Activated CD4-positive, alpha-beta T cell treated with anti-CD3 and anti-CD28 coated beads, Interleukin-2, amount 10 ng/mL, durations not matched to agents 7 days and 5 days (primary cell): Measurements from ENCODE around the gene TUBGCP2. TPM values are rescaled to one million over a fixed set of nuclear protein-coding genes. Genes with fewer than 3 reads are reported as not detected.
"Not testable (repeated sequence)": the region's sequence is repeated elsewhere in the genome, so short reads cannot be mapped to it uniquely, and the experiment has no call there.

Source experiments
- CTCF ChIA-PET: fragments of 350-600 bp; sonication (Branson Sonifier 250); formaldehyde crosslinking; loops from one replicate; lab custom pipeline; 2021; ENCODE audit warnings: antibody characterized with exemption; lab: Charles Lee
- POLR2A ChIA-PET: fragments of 350-600 bp; sonication (Branson Sonifier 250); formaldehyde crosslinking; loops from one replicate; lab custom pipeline; 2021; ENCODE audit warnings: antibody characterized with exemption; lab: Charles Lee
- DNase-seq: peaks from one replicate; pipeline ENCODE4 v3.0.0-alpha.2; 2020
- H3K27ac Mint-ChIP-seq: one replicate; pipeline ENCODE4 v1.8.0; 2021; ENCODE audit warnings: mild to moderate bottlenecking, moderate library complexity, mixed read lengths
- H3K27me3 Mint-ChIP-seq: one replicate; pipeline ENCODE4 v1.8.0; 2021; ENCODE audit warnings: mixed read lengths
- H3K36me3 Mint-ChIP-seq: one replicate; pipeline ENCODE4 v1.8.0; 2021; ENCODE audit warnings: low read depth, mixed read lengths
- H3K4me1 Mint-ChIP-seq: one replicate; pipeline ENCODE4 v1.8.0; 2021; ENCODE audit warnings: mixed read lengths
- H3K4me3 Mint-ChIP-seq: one replicate; pipeline ENCODE4 v1.8.0; 2021; ENCODE audit warnings: mild to moderate bottlenecking, moderate library complexity, mixed read lengths
- H3K9me3 Mint-ChIP-seq: one replicate; pipeline ENCODE4 v1.8.0; 2021; ENCODE audit warnings: mixed read lengths
- microRNA-seq: library from miRNA; unstranded; fragments of <30 nt; microRNA quantifications from one replicate; pipeline ENCODE4 v1.2.0, GENCODE V29; 2021; ENCODE audit warnings: borderline microRNAs expressed, borderline replicate concordance
- total RNA-seq, 2 experiments: library from RNA; stranded (reverse); gene quantifications; one replicate each; pipeline ENCODE4 v1.2.3, GENCODE V29; 2021

The TUBGCP2 gene
- total RNA-seq, 2 experiments from 2014 or later = 52.4 to 54.2 TPM

GRCh38 chr10:133235265-133235855, 73.3 kb downstream of the TUBGCP2 start:
- H3K4me1 Mint-ChIP-seq = peaks cover 6% of the 10 kb centered on the region
- H3K36me3 Mint-ChIP-seq = no peaks in the 10 kb centered on the region
- DNase-seq = no peak
- no peak overlapping the region for H3K27ac Mint-ChIP-seq
- no peaks in the 10 kb centered on the region for H3K9me3 Mint-ChIP-seq
- no peak overlapping the region for H3K4me3 Mint-ChIP-seq
- H3K27me3 Mint-ChIP-seq = peaks cover 56% of the 10 kb centered on the region
- POLR2A ChIA-PET = no interaction called here
- CTCF ChIA-PET = interaction anchor here (0.5 kb wide), 1 partner anchor 20 kb away, joined by 3 read pairs; no protein-coding TSS in a partner anchor

DNA sequence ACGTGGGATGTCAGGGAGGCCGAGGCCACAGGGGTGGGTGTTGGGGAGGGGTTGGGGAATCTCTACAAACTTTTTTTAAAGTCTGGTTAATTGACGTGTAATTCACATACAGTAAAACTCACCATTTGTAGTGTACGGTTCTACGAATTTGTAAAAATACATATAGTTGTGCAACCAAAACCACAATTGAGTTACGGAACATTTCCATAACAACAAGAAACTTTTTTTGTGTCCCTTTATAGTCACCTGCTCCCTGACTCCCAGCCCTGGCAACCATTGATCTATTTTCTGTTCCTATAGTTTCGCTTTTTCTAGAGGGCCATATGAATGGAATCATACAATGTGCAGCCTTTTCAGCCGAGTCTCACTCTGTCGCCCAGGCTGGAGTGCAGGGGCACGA, 73.9 kb downstream of the TUBGCP2 start:
- H3K27me3 Mint-ChIP-seq = peaks cover 55% of the 10 kb centered on the region
- H3K4me3 Mint-ChIP-seq, H3K27ac Mint-ChIP-seq, H3K4me1 Mint-ChIP-seq, H3K9me3 Mint-ChIP-seq, DNase-seq, POLR2A ChIA-PET, H3K36me3 Mint-ChIP-seq: not testable (repeated sequence)
- CTCF ChIA-PET = interaction anchor here (0.8 kb wide), 1 partner anchor 10 kb away, joined by 4 read pairs; no protein-coding TSS in a partner anchor

GRCh38 chr10:133231946-133232574, 76.6 kb downstream of the TUBGCP2 start:
- H3K27me3 Mint-ChIP-seq = peaks cover 62% of the 10 kb centered on the region
- peaks cover 15% of the 10 kb centered on the region for H3K4me1 Mint-ChIP-seq
- ChIA-PET POLR2A (no interaction called here), CTCF (interaction anchor here (0.6 kb wide), 1 partner anchor 1867 kb away, joined by 3 read pairs; no protein-coding TSS in a partner anchor)
- H3K4me3 Mint-ChIP-seq = no peak overlapping the region
- no peak for DNase-seq
- no peak overlapping the region for H3K27ac Mint-ChIP-seq
- H3K36me3 Mint-ChIP-seq = no peaks in the 10 kb centered on the region
- H3K9me3 Mint-ChIP-seq = no peaks in the 10 kb centered on the region

GRCh38 chr10:133231244-133231945, 77.3 kb downstream of the TUBGCP2 start:
- DNase-seq = no peak
- Mint-ChIP-seq H3K36me3 (no peaks in the 10 kb centered on the region), H3K27me3 (peaks cover 68% of the 10 kb centered on the region), H3K4me1 (peaks cover 20% of the 10 kb centered on the region), H3K4me3 (peak overlapping the region; percentile 10), H3K27ac (no peak overlapping the region), H3K9me3 (no peaks in the 10 kb centered on the region)
- POLR2A ChIA-PET = no interaction called here
- CTCF ChIA-PET = interaction anchor here (0.6 to 1.2 kb wide), 2 partner anchors 98 to 1866 kb away, joined by 3 read pairs; no protein-coding TSS in a partner anchor

DNA sequence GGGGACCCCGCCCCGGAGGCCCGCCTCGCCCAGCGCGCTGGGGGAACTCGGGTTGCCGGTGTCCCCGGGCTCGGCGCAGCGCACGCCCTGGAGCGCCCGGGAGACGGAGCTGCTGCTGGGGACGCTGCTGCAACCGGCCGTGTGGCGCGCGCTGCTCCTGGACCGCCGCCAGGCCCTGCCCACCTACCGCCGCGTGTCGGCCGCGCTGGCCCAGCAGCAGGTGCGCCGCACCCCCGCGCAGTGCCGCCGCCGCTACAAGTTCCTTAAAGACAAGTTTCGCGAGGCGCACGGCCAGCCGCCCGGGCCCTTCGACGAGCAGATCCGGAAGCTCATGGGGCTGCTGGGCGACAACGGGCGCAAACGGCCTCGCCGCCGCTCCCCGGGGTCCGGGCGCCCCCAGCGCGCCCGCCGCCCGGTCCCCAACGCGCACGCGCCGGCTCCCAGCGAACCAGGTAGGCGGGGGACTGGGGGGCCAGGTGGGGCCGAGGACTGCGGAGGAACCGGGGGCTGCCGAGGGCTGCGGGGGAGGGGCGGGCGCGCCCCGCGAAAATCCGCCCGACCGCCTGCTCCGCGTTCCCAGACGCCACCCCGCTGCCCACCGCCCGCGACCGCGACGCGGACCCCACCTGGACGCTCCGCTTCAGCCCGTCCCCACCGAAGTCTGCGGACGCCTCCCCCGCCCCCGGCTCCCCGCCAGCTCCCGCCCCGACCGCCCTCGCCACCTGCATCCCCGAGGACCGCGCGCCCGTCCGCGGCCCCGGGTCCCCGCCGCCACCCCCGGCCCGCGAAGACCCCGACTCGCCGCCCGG, 78.1 kb downstream of the TUBGCP2 start:
- Mint-ChIP-seq H3K36me3 (no peaks in the 10 kb centered on the region), H3K9me3 (no peaks in the 10 kb centered on the region), H3K27me3 (peaks cover 64% of the 10 kb centered on the region), H3K4me3 (no peak overlapping the region), H3K27ac (no peak overlapping the region), H3K4me1 (peaks cover 28% of the 10 kb centered on the region)
- CTCF ChIA-PET = interaction anchor here (1.2 kb wide), 1 partner anchor 99 kb away, joined by 3 read pairs; no protein-coding TSS in a partner anchor
- POLR2A ChIA-PET = no interaction called here
- DNase-seq = no peak

GRCh38 chr10:133230044-133230361, 78.7 kb downstream of the TUBGCP2 start, which contains the start of gene UTF1:
UTF1 (plus strand) TSS chr10:133230217; CDS start chr10:133230289, 72 bp downstream.
- Mint-ChIP-seq H3K4me3 (peak within 1 kb of the TSS; percentile 19), H3K4me1 (peaks cover 31% of the 10 kb centered on the region), H3K27me3 (peaks cover 62% of the 10 kb centered on the region), H3K36me3 (no peaks in the 10 kb centered on the region), H3K9me3 (no peaks in the 10 kb centered on the region), H3K27ac (no peak within 1 kb of the TSS)
- DNase-seq = no peak
- ChIA-PET POLR2A (no interaction called here), CTCF (interaction anchor here (0.7 kb wide), 1 partner anchor 30 kb away, joined by 3 read pairs; no protein-coding TSS in a partner anchor)

GRCh38 chr10:133229265-133230043, 79.2 kb downstream of the TUBGCP2 start:
- Mint-ChIP-seq H3K36me3 (no peaks in the 10 kb centered on the region), H3K4me3 (peak overlapping the region; percentile 19), H3K27me3 (peaks cover 59% of the 10 kb centered on the region), H3K4me1 (peaks cover 31% of the 10 kb centered on the region), H3K9me3 (no peaks in the 10 kb centered on the region), H3K27ac (no peak overlapping the region)
- ChIA-PET POLR2A (no interaction called here), CTCF (interaction anchor here (0.7 kb wide), 1 partner anchor 29 kb away, joined by 3 read pairs; no protein-coding TSS in a partner anchor)
- no peak for DNase-seq

Small RNAs within 50 kb of the gene (microRNA-seq; reads per million reads assigned to microRNA genes)
- gene MIR202 = not detected

Other genes with a start within 250 kb of the TUBGCP2 start
- gene ADGRA1, start 220.9 kb downstream of the TUBGCP2 start, total RNA-seq = not detected
- gene KNDC1, start 148.7 kb downstream of the TUBGCP2 start, total RNA-seq = under 1 TPM; 0.07 to 0.08 TPM
- not detected for gene UTF1, start 78.7 kb downstream of the TUBGCP2 start, total RNA-seq
- gene VENTX, start 71.0 kb downstream of the TUBGCP2 start, total RNA-seq = not detected
- 100 to 1,000 TPM; 123 to 153 TPM for gene ADAM8, start 32.0 kb downstream of the TUBGCP2 start, total RNA-seq
- 10 to 100 TPM; 54.5 to 59.7 TPM for gene ZNF511, start within 50 bp of the TUBGCP2 start, total RNA-seq
- not detected for gene CALY, start 28.0 kb upstream of the TUBGCP2 start, total RNA-seq
- gene PRAP1, start 38.5 kb upstream of the TUBGCP2 start, total RNA-seq = not detected
- gene FUOM, start 49.1 kb upstream of the TUBGCP2 start, total RNA-seq = 10 to 100 TPM; 11.9 to 16.2 TPM
- gene ECHS1, start 64.5 kb upstream of the TUBGCP2 start, total RNA-seq = 10 to 100 TPM; 34.9 to 40.2 TPM
- 1 to 10 TPM; 2.6 to 5.0 TPM for gene PAOX, start 70.4 kb upstream of the TUBGCP2 start, total RNA-seq
- 10 to 100 TPM; 47.7 to 56.1 TPM for gene MTG1, start 85.3 kb upstream of the TUBGCP2 start, total RNA-seq
- gene SPRN, start 115.8 kb upstream of the TUBGCP2 start, total RNA-seq = not detected
- gene SCART1, start 145.1 kb upstream of the TUBGCP2 start, total RNA-seq = 1 to 10 TPM; 3.7 to 4.5 TPM
- under 1 TPM; 0.48 to 0.79 TPM for gene CYP2E1, start 218.5 kb upstream of the TUBGCP2 start, total RNA-seq